ENCODE data around the gene MYH10.

Gene MYH10

GRCh38 chr17:8494506-8495111 lies 135.9 kb downstream of the MYH10 start:
- Mint-ChIP-seq H3K27ac (no peak overlapping the region), H3K9me3 (no peaks in the 10 kb centered on the region), H3K27me3 (no peaks in the 10 kb centered on the region), H3K4me3 (no peak overlapping the region), H3K36me3 (ENCODE audit: low read depth) (peaks cover 4% of the 10 kb centered on the region), H3K4me1 (no peaks in the 10 kb centered on the region)
- no peak for DNase-seq
- no peak for ATAC-seq

- Mint-ChIP-seq H3K4me1 (no peaks in the 10 kb centered on the region), H3K27ac (no peak overlapping the region), H3K27me3 (no peaks in the 10 kb centered on the region), H3K4me3 (no peak overlapping the region), H3K9me3 (no peaks in the 10 kb centered on the region), H3K36me3 (ENCODE audit: low read depth) (peaks cover 6% of the 10 kb centered on the region)
- no peak for DNase-seq
- no peak for ATAC-seq
These were observed 136.5 kb downstream of the MYH10 start for GRCh38 chr17:8494021-8494420.

- Mint-ChIP-seq H3K4me3 (no peak overlapping the region), H3K4me1 (no peaks in the 10 kb centered on the region), H3K36me3 (ENCODE audit: low read depth) (peaks cover 11% of the 10 kb centered on the region), H3K27ac (no peak overlapping the region), H3K27me3 (no peaks in the 10 kb centered on the region), H3K9me3 (no peaks in the 10 kb centered on the region)
- DNase-seq (no peak), ATAC-seq (no peak)
These were observed 138.4 kb downstream of the MYH10 start for GRCh38 chr17:8492121-8492520.

- no peaks in the 10 kb centered on the region for H3K4me1 Mint-ChIP-seq
- peaks cover 17% of the 10 kb centered on the region for H3K36me3 Mint-ChIP-seq (ENCODE audit: low read depth)
- DNase-seq (no peak), ATAC-seq (no peak)
- no peak overlapping the region for H3K4me3 Mint-ChIP-seq
- H3K9me3 Mint-ChIP-seq: no peaks in the 10 kb centered on the region
- H3K27me3 Mint-ChIP-seq: no peaks in the 10 kb centered on the region
- H3K27ac Mint-ChIP-seq: no peak overlapping the region
These were observed 140.1 kb downstream of the MYH10 start for GRCh38 chr17:8490256-8491023.

GRCh38 chr17:8489841-8490240 lies 140.7 kb downstream of the MYH10 start:
- no peaks in the 10 kb centered on the region for H3K27me3 Mint-ChIP-seq
- H3K4me1 Mint-ChIP-seq: no peaks in the 10 kb centered on the region
- H3K4me3 Mint-ChIP-seq: no peak overlapping the region
- peaks cover 19% of the 10 kb centered on the region for H3K36me3 Mint-ChIP-seq (ENCODE audit: low read depth)
- DNase-seq: no peak
- peaks cover 2% of the 10 kb centered on the region for H3K9me3 Mint-ChIP-seq
- no peak overlapping the region for H3K27ac Mint-ChIP-seq
- no peak for ATAC-seq

- no peak for DNase-seq
- peaks cover 7% of the 10 kb centered on the region for H3K9me3 Mint-ChIP-seq
- no peak overlapping the region for H3K27ac Mint-ChIP-seq
- H3K36me3 Mint-ChIP-seq (ENCODE audit: low read depth): peaks cover 25% of the 10 kb centered on the region
- ATAC-seq: no peak
- no peak overlapping the region for H3K4me3 Mint-ChIP-seq
- H3K27me3 Mint-ChIP-seq: no peaks in the 10 kb centered on the region
- no peaks in the 10 kb centered on the region for H3K4me1 Mint-ChIP-seq
These were observed 141.6 kb downstream of the MYH10 start for GRCh38 chr17:8488901-8489300.

- ATAC-seq: no peak
- Mint-ChIP-seq H3K4me1 (no peaks in the 10 kb centered on the region), H3K4me3 (no peak overlapping the region), H3K27ac (no peak overlapping the region), H3K27me3 (no peaks in the 10 kb centered on the region), H3K36me3 (ENCODE audit: low read depth) (peaks cover 29% of the 10 kb centered on the region), H3K9me3 (peaks cover 10% of the 10 kb centered on the region)
- no peak for DNase-seq
These were observed 142.0 kb downstream of the MYH10 start for GRCh38 chr17:8488491-8488890.

- Mint-ChIP-seq H3K27me3 (no peaks in the 10 kb centered on the region), H3K27ac (no peak overlapping the region), H3K4me1 (no peaks in the 10 kb centered on the region), H3K36me3 (ENCODE audit: low read depth) (peaks cover 37% of the 10 kb centered on the region), H3K9me3 (peaks cover 17% of the 10 kb centered on the region), H3K4me3 (no peak overlapping the region)
- ATAC-seq: no peak
- DNase-seq: no peak
These were observed 142.8 kb downstream of the MYH10 start for GRCh38 chr17:8487743-8488142.

- Mint-ChIP-seq H3K27ac (no peak overlapping the region), H3K4me3 (no peak overlapping the region), H3K36me3 (ENCODE audit: low read depth) (peaks cover 42% of the 10 kb centered on the region), H3K4me1 (no peaks in the 10 kb centered on the region), H3K27me3 (no peaks in the 10 kb centered on the region), H3K9me3 (peaks cover 18% of the 10 kb centered on the region)
- DNase-seq (no peak), ATAC-seq (no peak)
These were observed 143.3 kb downstream of the MYH10 start for GRCh38 chr17:8487130-8487645.

- no peak overlapping the region for H3K4me3 Mint-ChIP-seq
- no peak overlapping the region for H3K27ac Mint-ChIP-seq
- H3K36me3 Mint-ChIP-seq (ENCODE audit: low read depth): peaks cover 54% of the 10 kb centered on the region
- H3K4me1 Mint-ChIP-seq: no peaks in the 10 kb centered on the region
- no peaks in the 10 kb centered on the region for H3K27me3 Mint-ChIP-seq
- ATAC-seq (no peak), DNase-seq (no peak)
- H3K9me3 Mint-ChIP-seq: peaks cover 18% of the 10 kb centered on the region
These were observed 145.0 kb downstream of the MYH10 start for GRCh38 chr17:8485491-8485890.

- DNase-seq: no peak
- no peaks in the 10 kb centered on the region for H3K27me3 Mint-ChIP-seq
- ATAC-seq: no peak
- H3K27ac Mint-ChIP-seq: no peak overlapping the region
- H3K4me1 Mint-ChIP-seq: no peaks in the 10 kb centered on the region
- H3K4me3 Mint-ChIP-seq: no peak overlapping the region
- peaks cover 55% of the 10 kb centered on the region for H3K36me3 Mint-ChIP-seq (ENCODE audit: low read depth)
- peaks cover 18% of the 10 kb centered on the region for H3K9me3 Mint-ChIP-seq
These were observed 146.1 kb downstream of the MYH10 start for GRCh38 chr17:8484465-8484864.

- no peak overlapping the region for H3K27ac Mint-ChIP-seq
- DNase-seq: no peak
- no peaks in the 10 kb centered on the region for H3K4me1 Mint-ChIP-seq
- H3K36me3 Mint-ChIP-seq (ENCODE audit: low read depth): peaks cover 55% of the 10 kb centered on the region
- H3K27me3 Mint-ChIP-seq: no peaks in the 10 kb centered on the region
- peaks cover 18% of the 10 kb centered on the region for H3K9me3 Mint-ChIP-seq
- ATAC-seq: no peak
- no peak overlapping the region for H3K4me3 Mint-ChIP-seq
These were observed 148.0 kb downstream of the MYH10 start for GRCh38 chr17:8482546-8482945.

GRCh38 chr17:8481703-8482102 lies 148.8 kb downstream of the MYH10 start:
- no peak overlapping the region for H3K4me3 Mint-ChIP-seq
- no peak for ATAC-seq

GRCh38 chr17:8481089-8481488 lies 149.4 kb downstream of the MYH10 start:
- Mint-ChIP-seq H3K4me1 (no peaks in the 10 kb centered on the region), H3K27me3 (no peaks in the 10 kb centered on the region), H3K36me3 (ENCODE audit: low read depth) (peaks cover 50% of the 10 kb centered on the region), H3K27ac (no peak overlapping the region), H3K9me3 (peaks cover 18% of the 10 kb centered on the region), H3K4me3 (no peak overlapping the region)
- ATAC-seq (no peak), DNase-seq (no peak)

More at GRCh38 chr17:8481703-8482102, 148.8 kb downstream of the MYH10 start:
- Mint-ChIP-seq H3K27ac (no peak overlapping the region), H3K27me3 (no peaks in the 10 kb centered on the region), H3K36me3 (ENCODE audit: low read depth) (peaks cover 50% of the 10 kb centered on the region), H3K9me3 (peaks cover 18% of the 10 kb centered on the region), H3K4me1 (no peaks in the 10 kb centered on the region)
- DNase-seq: no peak
